Measurements from ENCODE around the gene GPR18. TPM values are rescaled to one million over a fixed set of nuclear protein-coding genes. Genes with fewer than 3 reads are reported as not detected.

Gene GPR18
- total and polyA plus RNA-seq, 2 donors (not counting 1 experiment from before 2014, with no cell fraction given), result not detected

DNA sequence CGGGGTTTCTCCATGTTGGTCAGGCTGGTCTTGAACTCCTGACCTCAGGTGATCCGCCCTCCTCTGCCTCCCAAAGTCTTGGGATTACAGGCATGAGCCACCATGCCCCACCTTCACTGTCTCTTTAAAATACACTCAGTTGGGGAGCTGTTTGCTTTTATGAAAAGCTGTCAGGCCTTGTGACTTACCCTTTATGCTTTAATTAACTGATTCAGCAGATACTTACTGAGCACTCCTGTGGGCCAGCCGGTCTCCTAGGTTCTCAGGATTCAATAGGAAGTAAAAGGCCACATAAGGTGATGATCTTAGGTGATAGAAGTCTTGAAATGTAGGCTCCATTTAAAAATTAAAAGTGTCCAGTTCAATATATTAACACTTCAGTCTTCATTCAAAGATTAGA, 50.0 kb downstream of the GPR18 start:
- Histone ChIP-seq H3K9me3 (ENCODE audit: control insufficient read depth, insufficient read depth, low read depth, low read length) (no peaks in the 10 kb centered on the region), H2AFZ (ENCODE audit: low read length) (no peak overlapping the region), H3K36me3 (ENCODE audit: control insufficient read depth, insufficient read depth, low read length) (no peaks in the 10 kb centered on the region), H3K9ac (ENCODE audit: insufficient read depth, low read length) (no peak overlapping the region), H3K27me3 (ENCODE audit: control insufficient read depth, insufficient read depth, low read length) (no peaks in the 10 kb centered on the region), H3K79me2 (ENCODE audit: control insufficient read depth, insufficient read depth, low read length) (peaks cover 24% of the 10 kb centered on the region), H3K4me1 (ENCODE audit: control insufficient read depth, extremely low read depth, insufficient read depth, low read length) (no peaks in the 10 kb centered on the region), H4K20me1 (ENCODE audit: control insufficient read depth, extremely low read depth, insufficient read depth, low read length) (no peaks in the 10 kb centered on the region), H3K4me2 (ENCODE audit: extremely low read depth, insufficient read depth, low read length) (no peak overlapping the region), H3K4me3 (replicated peaks in 1 of 4; ENCODE audit: control extremely low read depth in 1 of 4, insufficient read depth in 1 of 4, low read depth in 3 of 4, low read length in 4 of 4) (no peak overlapping the region), H3K27ac (ENCODE audit: insufficient read depth, low read length) (no peak overlapping the region)
- TF ChIP-seq, protein P1, sequence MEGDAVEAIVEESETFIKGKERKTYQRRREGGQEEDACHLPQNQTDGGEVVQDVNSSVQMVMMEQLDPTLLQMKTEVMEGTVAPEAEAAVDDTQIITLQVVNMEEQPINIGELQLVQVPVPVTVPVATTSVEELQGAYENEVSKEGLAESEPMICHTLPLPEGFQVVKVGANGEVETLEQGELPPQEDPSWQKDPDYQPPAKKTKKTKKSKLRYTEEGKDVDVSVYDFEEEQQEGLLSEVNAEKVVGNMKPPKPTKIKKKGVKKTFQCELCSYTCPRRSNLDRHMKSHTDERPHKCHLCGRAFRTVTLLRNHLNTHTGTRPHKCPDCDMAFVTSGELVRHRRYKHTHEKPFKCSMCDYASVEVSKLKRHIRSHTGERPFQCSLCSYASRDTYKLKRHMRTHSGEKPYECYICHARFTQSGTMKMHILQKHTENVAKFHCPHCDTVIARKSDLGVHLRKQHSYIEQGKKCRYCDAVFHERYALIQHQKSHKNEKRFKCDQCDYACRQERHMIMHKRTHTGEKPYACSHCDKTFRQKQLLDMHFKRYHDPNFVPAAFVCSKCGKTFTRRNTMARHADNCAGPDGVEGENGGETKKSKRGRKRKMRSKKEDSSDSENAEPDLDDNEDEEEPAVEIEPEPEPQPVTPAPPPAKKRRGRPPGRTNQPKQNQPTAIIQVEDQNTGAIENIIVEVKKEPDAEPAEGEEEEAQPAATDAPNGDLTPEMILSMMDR (conservative IDR thresholded peaks at IDR 0.05 in 1 of 2, IDR thresholded peaks at IDR 0.05 in 1 of 2; ENCODE audit: low read depth in 1 of 2, low read length in 2 of 2), result no peak
- TF ChIP-seq EZH2 (IDR thresholded peaks at IDR 0.05; ENCODE audit: low read length, missing control alignments), result no peak
- no peak for DNase-seq (ENCODE audit: low read depth in 2 of 2)

GRCh38 chr13:99207511-99207910, 50.7 kb downstream of the GPR18 start:
- no peaks in the 10 kb centered on the region for H3K36me3 ChIP-seq (ENCODE audit: control insufficient read depth, insufficient read depth, low read length)
- no peak overlapping the region for H3K9ac ChIP-seq (ENCODE audit: insufficient read depth, low read length)
- H4K20me1 ChIP-seq (ENCODE audit: control insufficient read depth, extremely low read depth, insufficient read depth, low read length), result no peaks in the 10 kb centered on the region
- no peak overlapping the region for H3K4me2 ChIP-seq (ENCODE audit: extremely low read depth, insufficient read depth, low read length)
- no peak overlapping the region for H3K27ac ChIP-seq (ENCODE audit: insufficient read depth, low read length)
- no peak overlapping the region for H2AFZ ChIP-seq (ENCODE audit: low read length)
- no peaks in the 10 kb centered on the region for H3K4me1 ChIP-seq (ENCODE audit: control insufficient read depth, extremely low read depth, insufficient read depth, low read length)
- no peaks in the 10 kb centered on the region for H3K27me3 ChIP-seq (ENCODE audit: control insufficient read depth, insufficient read depth, low read length)
- H3K9me3 ChIP-seq (ENCODE audit: control insufficient read depth, insufficient read depth, low read depth, low read length), result no peaks in the 10 kb centered on the region
- no peak for DNase-seq (ENCODE audit: low read depth in 2 of 2)
- no peak for TF ChIP-seq EZH2 (IDR thresholded peaks at IDR 0.05; ENCODE audit: low read length, missing control alignments)
- TF ChIP-seq, protein P1 (conservative IDR thresholded peaks at IDR 0.05 in 1 of 2, IDR thresholded peaks at IDR 0.05 in 1 of 2; ENCODE audit: low read depth in 1 of 2, low read length in 2 of 2), result no peak
- H3K4me3 ChIP-seq (replicated peaks in 1 of 4; ENCODE audit: control extremely low read depth in 1 of 4, insufficient read depth in 1 of 4, low read depth in 3 of 4, low read length in 4 of 4), result no peak overlapping the region
- H3K79me2 ChIP-seq (ENCODE audit: control insufficient read depth, insufficient read depth, low read length), result peaks cover 28% of the 10 kb centered on the region

GRCh38 chr13:99206873-99207272, 51.3 kb downstream of the GPR18 start:
- no peaks in the 10 kb centered on the region for H3K36me3 ChIP-seq (ENCODE audit: control insufficient read depth, insufficient read depth, low read length)
- peaks cover 33% of the 10 kb centered on the region for H3K79me2 ChIP-seq (ENCODE audit: control insufficient read depth, insufficient read depth, low read length)
- H3K4me1 ChIP-seq (ENCODE audit: control insufficient read depth, extremely low read depth, insufficient read depth, low read length), result no peaks in the 10 kb centered on the region
- H3K27ac ChIP-seq (ENCODE audit: insufficient read depth, low read length), result no peak overlapping the region
- H3K4me3 ChIP-seq (replicated peaks in 1 of 4; ENCODE audit: control extremely low read depth in 1 of 4, insufficient read depth in 1 of 4, low read depth in 3 of 4, low read length in 4 of 4), result no peak overlapping the region
- H3K9me3 ChIP-seq (ENCODE audit: control insufficient read depth, insufficient read depth, low read depth, low read length), result no peaks in the 10 kb centered on the region
- H3K4me2 ChIP-seq (ENCODE audit: extremely low read depth, insufficient read depth, low read length), result no peak overlapping the region
- H3K9ac ChIP-seq (ENCODE audit: insufficient read depth, low read length), result no peak overlapping the region
- no peak for DNase-seq (ENCODE audit: low read depth in 2 of 2)
- TF ChIP-seq EZH2 (IDR thresholded peaks at IDR 0.05; ENCODE audit: low read length, missing control alignments), result no peak
- H2AFZ ChIP-seq (ENCODE audit: low read length), result no peak overlapping the region
- no peaks in the 10 kb centered on the region for H4K20me1 ChIP-seq (ENCODE audit: control insufficient read depth, extremely low read depth, insufficient read depth, low read length)
- H3K27me3 ChIP-seq (ENCODE audit: control insufficient read depth, insufficient read depth, low read length), result no peaks in the 10 kb centered on the region

Measured in fibroblast of lung (primary cell).